Skeletal muscle cell (primary cell): Measurements from ENCODE around the gene OR52E4.

Experiments
- DNase-seq: peaks from one replicate; pipeline ENCODE4 v3.0.0-alpha.2; 2010; ENCODE audit warnings: low read depth
- H3K4me3 ChIP-seq: 2 replicates; pipeline ENCODE4 v1.5.1; 2011; ENCODE audit warnings: low read depth, mild to moderate bottlenecking, control low read depth, low read length, moderate library complexity

OR52E4 gene

GRCh38 chr11:5928271-5928670 is 47.8 kb downstream of the OR52E4 start:
- no peak for DNase-seq
- no peak overlapping the region for H3K4me3 ChIP-seq

- DNase-seq = no peak
- H3K4me3 ChIP-seq = no peak overlapping the region
These were observed 48.4 kb downstream of the OR52E4 start for GRCh38 chr11:5928811-5929210.

GRCh38 chr11:5929571-5930368 is 49.3 kb downstream of the OR52E4 start:
- no peak overlapping the region for H3K4me3 ChIP-seq
- DNase-seq = no peak

GRCh38 chr11:5930614-5931013 is 50.2 kb downstream of the OR52E4 start:
- no peak for DNase-seq
- H3K4me3 ChIP-seq = no peak overlapping the region

DNA sequence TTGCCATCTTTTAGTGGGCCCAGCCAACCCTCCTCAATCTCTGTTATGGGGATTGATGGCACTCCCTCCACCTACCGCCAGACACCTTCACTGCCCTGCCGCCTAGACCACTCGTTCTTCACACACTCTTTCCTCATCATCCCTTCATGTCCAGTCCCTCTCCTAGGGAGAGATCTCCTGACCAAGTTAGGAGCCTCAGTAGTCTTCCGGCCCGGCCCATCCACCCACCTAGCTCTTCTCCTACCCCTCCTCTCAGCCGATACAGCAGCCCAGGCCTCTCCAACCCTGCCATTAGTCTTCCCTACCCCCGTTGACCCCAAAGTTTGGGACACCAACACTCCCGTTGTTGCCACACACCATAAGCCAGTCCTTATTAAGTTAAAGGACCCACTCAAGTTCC is 50.6 kb downstream of the OR52E4 start:
- DNase-seq = no peak
- no peak overlapping the region for H3K4me3 ChIP-seq

DNA sequence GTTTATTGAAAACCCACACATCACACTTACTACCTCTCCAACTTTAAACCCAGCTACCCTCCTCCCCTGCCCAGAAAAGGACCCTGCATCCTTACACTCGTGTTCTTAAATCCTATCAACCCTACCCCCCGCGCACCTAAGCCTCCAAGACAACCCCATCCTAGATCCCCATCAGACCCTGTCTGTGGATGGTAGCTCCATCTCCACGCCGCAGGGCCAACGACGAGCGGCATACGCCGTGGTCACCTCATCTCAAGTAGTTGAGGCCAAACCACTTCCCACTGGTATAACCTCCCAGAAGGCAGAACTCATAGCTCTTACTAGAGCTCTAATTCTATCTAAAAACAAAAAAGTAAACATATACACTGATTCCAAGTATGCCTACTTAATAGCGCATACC is 52.2 kb downstream of the OR52E4 start:
- no peak for DNase-seq
- no peak overlapping the region for H3K4me3 ChIP-seq

GRCh38 chr11:5933116-5933515 is 52.7 kb downstream of the OR52E4 start:
- H3K4me3 ChIP-seq = no peak overlapping the region
- no peak for DNase-seq
